TTC549 (cell line): ENCODE data around the gene ITGAV.

Source experiments
- FAIRE-seq: peaks from 2 replicates; lab custom pipeline; 2012; peaks lifted over from hg19 to GRCh38; lab: Jason Lieb, UNC

ITGAV gene

DNA sequence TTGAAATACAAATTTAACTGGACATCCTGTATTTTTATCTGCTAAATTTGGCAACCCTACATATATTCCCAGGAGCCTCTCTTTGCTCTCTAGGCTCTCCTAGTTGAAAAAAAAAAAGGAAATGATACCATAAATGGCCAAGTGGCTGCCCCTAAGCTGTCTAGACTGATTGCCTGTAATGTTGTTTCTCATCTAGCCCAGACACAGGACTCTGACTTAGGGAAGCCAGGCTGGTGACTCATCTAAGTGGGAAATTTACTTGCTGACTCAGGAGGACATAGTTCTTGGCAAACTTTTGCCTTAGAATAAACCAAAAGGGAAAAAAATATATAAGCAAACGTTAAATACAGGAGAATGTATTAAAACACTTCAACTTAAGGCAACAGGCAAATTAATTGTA is 14.6 kb upstream of the ITGAV start:
- FAIRE-seq, result peak; percentile 9

DNA sequence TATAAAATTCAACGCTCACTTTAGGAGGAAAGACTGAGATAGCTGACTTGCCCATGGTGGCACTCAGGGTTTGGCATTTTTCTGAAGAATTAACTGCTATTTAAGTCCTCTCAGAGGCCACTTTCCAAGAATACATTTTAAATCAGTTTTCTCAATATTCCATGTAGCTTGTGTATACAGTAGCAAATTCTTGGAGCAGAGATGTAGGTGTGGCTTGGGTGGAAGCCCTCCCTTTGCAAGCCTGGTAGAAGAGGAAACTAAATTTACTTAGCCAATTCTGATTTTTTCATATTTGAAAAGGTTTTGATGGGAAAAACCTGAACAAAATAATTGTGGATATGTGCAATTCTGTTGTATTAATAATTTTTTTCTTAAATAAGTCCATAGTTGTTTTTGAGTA is 14.0 kb upstream of the ITGAV start:
- FAIRE-seq, result no peak

DNA sequence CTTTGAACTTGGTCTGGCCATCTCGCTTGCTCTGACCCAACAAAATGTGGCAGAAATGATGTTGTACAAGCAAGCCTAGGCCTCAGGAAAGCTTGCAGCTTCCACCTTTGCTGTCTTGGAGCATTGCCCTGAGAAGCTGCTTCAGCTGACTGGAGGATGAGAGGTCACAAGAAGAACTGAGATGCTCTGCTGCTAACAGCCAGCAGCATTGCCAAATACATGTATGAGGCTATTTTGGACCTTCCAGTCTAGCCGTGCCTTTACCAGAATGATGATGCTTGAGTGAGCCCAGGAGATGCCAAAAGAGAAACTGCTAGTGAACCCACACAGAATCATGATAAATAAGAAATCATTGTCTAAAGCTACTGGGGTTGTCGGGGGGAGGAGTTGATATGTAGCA is 13.2 kb upstream of the ITGAV start:
- FAIRE-seq, result no peak

DNA sequence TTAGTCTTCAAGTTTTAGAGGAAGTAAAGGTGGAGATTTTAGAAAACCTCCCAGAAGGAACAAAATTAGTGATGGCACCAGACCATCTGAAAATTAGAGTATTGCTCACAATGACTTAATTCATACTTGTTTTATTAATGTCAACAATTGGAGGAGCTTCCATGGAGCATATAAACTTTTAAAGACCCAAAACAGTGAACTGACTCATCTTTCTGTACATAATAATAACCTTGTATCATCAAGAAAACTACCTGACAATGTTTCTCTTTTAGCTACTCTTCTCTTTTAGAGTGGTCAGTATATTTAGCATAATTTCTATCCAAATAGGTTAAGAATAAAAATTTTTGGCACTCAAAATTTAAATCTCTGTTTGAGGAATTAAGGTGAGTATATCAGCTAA is 7.2 kb upstream of the ITGAV start:
- FAIRE-seq, result no peak

DNA sequence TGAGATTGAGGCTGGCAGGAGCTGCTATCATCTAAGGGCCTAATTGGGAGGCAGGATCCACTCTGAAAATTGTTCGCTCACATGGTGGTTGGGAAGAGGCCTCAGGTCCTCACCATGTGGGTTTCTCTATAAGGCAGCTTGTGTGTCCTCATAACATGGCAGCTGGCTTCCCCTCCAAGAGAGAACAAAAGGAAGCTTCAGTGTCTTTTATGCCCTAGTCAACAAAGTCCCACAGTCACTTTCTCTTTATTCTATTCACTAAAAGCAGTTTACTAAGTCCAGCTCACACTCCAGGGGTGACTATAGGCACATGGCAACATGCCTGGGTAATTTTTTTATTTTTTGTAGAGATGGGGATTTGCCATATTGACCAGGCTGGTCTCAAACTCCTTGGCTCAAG is 5.8 kb upstream of the ITGAV start:
- FAIRE-seq, result no peak

DNA sequence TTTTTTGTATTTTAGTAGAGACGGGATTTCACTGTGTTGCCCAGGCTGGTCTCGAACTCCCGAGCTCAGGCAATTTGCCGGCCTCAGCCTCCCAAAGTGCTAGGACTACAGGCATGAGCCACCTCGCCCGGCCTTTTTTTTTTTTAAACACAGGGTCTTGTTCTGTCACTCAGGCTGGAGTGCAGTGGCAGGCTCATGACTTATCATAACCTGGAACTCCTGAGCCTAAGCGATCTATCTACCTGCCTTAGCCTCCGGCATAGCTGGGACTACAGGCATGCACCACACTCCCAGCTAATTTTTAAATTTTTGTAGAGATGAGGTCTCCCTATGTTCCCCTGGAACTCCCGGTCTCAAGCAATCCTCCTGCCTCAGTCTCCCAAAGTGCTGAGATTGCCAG is 1.4 kb upstream of the ITGAV start:
- no peak for FAIRE-seq

DNA sequence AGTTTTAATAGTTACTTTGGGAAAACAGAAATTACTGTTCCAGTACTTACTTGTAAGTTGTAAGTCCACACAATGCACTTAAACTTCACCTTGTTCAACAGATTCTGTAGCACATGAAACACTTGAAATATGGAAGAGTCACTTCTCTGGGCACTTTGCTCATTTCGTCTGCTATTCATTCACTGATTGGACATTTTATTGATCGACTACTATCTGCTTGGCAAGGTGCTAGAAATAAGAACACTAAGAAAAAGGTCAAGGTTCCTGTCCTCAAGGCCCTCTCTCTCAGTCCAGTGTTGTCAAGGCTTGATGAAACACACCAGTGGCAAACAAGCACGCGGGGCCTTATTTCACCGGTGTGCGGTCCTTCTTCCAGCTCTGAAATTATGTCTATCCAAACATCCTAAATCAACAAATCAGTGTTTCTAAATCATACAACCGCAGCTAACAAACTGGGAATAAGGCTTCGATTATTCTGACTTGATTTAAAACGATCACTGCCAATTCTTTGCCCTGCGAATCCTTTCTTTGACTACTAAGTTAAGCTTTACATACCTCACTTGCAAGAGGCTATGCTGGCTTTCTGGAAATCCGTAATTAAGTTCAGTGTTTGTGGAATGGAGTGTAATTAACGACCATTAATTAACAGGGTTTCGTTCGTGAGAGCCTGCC is 780 bp upstream of the ITGAV start:
- FAIRE-seq, result no peak

DNA sequence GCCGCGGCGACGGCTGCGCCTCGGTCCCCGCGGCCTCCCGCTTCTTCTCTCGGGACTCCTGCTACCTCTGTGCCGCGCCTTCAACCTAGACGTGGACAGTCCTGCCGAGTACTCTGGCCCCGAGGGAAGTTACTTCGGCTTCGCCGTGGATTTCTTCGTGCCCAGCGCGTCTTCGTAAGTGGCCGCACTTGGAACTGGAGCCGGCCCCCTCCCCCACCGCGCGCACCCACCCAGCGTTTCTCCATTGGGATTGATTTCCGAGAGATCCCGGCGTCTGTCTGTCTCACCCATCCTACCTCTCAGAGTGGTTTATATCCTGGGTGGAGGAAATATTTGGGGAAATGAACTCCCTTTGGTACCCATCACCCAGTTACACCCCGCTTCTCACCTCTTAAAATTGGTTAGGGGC is 498 bp downstream of the ITGAV start:
- FAIRE-seq, result no peak

DNA sequence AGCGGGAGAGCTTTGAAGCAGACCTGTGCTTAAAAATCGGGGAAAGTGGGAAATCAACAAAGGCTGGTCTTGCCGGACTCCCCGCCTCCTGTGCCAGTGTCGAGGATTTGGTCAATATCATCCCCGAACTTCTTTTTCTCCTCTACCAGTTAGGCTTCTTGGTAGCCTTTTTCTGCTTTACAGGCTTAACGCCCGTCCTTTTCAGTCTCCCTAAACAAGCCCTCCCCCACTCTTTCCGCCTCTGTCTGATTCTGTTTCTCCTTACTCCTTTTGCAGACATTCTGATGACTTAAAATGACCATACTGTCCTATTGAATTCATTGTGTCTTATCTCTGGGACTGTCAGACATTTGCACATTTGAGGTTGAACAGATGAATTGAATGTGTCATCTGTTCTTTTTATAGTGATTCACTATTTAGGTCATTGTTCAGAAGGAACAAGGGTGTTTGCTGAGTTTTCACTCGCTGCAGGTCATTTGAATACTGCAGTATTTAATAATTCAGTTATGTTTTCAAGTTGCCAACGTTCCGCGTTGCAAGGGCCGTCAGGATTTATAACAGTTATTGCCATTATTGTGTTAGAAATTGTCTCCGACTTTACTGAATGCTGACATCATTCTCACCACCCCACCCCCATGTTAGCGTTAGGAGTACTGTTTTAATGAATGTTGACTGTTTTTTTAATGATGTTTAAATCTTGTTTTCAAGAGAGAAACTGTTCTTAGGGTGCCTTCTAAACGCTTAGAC is 1.1 kb downstream of the ITGAV start:
- no peak for FAIRE-seq

DNA sequence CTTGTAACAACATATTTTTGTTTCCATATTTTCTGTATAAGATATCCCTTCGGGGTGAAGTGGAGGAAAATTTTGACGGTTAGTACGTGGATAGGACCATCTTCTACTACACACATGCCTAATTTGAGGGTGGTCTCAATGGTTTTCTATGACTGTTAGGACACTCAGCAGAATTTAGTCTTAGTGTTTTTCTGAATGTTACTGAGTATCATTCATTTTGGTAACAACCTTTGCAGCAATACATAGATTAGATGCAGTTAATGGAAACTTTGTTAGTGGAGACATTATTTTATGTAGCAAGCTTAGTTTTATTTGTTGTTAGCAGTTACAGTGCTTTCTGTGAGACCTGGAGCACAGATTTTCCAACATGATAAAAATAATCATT is 1.6 kb downstream of the ITGAV start:
- FAIRE-seq, result no peak

DNA sequence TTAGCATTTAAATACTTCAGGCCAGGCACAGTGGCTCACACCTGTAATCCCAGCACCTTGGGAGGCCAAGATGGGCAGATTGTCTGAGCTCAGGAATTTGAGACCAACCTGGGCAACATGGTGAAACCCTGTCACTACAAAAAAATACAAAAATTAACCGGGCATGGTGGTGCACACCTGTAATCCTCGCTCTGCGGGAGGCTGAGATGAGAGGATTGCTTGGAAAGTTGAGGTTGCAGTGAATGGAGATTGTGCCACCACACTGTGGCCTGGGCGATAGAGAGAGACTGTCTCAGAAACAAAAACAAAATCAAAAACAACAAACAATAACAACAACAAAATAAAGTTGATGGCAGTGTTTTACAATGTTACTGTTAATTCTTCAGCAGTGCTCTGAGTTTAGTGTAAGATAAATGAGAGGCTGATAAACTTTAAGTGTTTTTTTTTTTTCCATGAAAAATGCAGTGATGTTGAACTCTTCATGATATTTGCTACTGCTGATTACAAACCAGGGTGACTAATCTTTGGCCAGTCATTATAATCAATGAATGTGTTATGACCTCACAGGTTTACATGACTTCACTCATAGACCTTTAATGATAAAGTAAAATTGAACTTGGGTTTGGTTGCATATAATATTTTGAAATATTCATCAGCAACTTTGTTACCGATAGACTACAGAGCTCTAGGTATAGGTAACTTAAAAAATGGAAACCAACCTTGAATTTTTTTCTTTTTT is 2.5 kb downstream of the ITGAV start:
- no peak for FAIRE-seq

DNA sequence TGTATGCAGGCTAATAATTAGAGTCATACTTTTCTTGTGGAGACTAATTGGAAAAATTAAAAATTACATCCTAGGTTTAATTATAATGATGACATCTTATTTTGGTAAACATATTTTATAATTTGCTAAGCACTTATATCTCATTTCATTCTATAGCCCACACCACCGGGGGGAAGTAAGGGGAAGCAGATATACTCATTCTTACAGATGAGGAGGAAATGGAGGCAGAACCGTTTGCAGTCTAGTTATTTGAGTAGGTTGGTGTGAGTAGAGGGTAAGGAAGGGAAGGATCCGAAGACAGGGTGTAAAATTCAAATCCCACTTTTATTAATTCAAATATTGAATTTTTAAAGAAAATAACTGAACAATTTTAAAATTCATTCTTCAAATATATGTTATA is 3.7 kb downstream of the ITGAV start:
- no peak for FAIRE-seq

DNA sequence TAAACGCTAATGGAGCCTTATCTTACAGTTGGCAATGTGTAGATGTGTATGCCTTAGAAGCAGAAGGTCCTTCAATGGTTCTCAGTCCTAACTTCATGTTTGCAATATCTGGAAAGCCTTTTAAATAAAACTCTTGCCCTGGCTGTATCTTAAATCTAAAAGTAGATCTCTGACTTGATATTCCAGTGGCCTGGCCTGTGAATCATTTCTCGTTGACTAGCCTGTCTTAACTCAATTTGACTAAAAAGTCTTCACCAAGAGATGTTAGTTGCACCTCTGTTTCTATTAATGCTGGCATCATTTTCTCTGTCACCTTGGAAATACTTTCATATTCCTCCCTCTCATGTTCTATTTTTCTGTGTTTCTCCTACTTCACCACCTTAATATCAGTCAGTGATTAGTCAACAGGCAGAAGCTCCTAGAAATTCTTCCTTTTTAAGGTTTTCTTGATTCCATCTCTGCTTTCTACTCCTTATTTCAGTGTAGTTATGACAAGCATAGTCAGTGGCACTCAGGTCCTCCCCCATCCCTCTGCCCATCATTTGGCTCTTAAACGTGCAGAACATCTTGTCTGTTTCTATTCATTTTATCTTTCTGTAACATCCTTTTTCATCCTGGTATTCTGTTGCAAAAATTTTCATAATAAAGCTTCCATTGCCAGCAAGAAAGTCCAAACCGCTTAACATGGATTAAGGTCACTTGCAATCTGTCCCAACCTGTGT is 4.3 kb downstream of the ITGAV start:
- no peak for FAIRE-seq

DNA sequence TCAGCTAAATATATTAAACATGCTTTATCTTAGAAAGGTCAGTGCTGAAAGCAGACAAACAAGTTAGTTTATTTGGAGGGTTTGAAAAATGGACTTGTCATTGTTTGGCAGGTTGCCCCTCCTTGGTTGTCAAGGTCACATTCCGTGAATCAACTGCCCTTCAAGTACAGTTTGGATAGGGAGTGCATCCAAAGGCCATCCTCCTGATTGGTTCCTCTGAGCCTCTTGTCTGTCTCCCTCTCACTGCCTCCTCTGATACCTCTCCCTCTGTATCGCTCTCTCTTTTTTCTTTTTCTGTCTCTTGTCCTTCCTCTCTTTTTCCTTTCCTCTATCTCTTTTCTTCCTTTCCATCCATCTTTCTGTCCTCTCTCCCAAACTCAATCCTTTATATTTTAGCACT is 5.4 kb downstream of the ITGAV start:
- no peak for FAIRE-seq

DNA sequence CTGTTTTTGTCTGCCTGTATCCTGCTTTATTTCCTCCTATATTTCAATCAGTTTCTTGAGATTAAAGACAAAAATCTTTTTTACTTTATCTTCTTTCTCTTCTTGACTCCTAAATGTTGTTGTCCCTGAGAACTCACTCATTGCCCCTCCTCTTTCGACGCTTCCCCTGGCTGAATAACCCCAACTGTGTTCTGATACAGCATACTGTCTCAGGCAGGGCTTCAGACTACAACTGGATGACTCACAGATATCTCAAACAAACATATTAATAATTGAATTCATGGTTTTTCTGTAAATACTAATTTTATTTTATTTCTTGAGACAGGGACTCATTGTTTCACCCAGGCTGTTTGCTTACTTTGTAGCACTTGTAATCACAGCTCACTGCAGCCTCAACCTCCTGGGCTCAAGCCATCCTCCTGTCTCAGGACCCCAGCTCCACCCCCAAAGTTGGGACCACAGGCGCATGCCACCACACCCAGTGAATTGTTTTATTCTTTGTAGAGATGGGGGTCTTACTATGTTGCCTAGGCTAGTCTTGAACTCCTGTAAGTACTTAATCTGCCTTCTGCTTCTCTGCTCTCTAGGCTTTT is 9.4 kb downstream of the ITGAV start:
- FAIRE-seq, result no peak

DNA sequence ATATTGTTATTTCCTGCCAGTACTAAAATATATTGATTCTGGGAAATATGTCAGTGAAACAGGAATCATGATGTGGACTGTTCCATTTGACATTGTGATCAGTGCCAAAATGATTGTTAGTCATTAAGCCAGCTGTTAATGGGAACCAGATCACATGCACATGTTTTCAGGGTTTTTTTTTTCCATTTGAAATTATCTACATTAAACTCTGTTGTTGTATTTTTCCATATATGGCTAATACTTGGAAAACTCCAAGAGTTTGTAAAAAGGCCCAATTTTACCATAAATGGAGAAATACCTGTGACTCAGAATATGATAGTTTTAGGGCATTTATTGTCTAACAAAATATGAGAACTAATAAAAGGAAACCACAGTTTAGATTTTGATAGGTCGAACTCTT is 13.4 kb downstream of the ITGAV start:
- FAIRE-seq, result no peak

DNA sequence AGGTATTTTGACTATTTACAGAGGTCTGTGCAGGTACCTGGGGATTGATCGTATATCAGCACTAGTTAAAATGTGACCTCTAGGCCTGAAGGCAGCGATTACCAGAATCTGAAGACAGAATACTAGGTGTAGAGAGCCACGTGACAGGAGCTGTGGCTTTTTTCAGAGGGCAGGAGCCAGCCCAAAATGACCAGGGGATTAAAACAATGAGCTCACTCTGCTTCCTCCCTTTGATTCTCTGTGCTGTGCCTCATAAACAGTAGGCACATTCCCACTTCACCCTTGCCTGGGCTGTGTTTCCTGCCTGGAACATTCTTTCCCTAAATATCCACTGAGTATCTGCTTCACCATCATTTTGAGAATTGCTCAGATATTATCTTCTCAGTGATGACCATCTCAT is 15.2 kb downstream of the ITGAV start:
- no peak for FAIRE-seq

DNA sequence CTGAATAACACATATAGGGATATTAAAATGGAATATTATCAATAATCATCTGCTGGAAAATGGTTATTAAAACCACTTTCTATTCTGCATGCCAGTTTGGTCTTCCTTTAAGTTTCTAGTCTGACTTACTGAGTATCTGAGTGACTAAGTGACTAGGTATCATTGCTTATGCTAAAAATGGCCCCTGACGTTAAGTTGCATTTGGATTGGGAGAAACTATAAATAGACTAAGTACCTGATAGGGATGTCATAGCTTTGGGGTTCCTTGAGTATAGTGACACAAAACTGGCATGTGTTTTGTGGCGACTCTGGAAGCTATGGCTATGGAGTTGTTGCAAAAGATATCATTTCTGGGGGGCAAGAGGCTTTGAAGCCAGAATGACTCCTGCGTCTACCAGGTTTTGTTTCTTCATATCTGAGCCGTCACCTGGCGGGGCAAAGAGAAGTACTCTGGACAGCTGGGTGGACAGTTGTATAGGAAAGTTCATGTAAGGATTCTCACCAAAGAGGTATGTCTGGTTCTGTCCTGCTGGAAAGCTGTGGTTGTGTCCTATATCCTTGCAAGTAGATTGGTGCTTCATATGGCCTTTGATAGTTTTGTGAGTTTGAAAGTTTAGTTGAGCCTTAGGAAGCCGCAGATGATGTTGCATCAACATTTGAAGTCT is 17.9 kb downstream of the ITGAV start:
- FAIRE-seq, result no peak

DNA sequence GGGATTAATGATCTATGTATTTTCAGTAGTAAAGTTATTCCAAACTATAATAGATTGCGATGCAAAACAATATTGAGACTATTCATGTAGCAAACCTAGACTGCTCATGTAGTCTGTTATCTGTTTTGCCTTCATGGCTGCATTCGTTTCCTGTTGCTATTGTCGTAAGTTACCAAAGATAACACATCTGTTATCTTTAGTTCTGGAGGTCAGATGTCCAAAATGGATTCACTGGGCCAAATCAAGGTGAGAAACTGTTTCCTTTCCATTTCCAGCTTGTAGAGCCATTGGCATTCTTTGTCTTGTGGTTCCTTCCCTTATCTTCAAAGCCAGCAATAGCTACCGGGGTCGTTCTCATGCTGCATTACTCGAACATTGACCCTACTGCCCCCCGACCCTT is 20.9 kb downstream of the ITGAV start:
- no peak for FAIRE-seq

DNA sequence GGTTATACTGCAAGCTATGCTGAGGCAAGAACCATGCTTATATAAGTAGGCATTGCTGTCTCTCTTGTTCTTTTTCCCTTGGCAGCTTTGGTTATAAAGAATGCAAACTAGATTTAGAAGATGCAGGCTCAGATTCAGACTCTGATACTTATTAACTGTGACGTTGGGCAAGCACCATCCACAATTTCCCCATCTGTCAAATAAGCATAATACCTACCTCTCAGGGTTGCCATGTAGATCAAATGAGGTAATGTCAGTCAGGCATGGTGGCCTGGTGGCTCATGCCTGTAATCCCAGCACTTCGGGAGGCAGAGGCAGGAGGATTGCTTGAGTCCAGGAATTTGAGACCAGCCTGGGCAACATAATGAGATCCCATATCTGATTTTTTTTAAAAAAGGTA is 21.7 kb downstream of the ITGAV start:
- FAIRE-seq, result no peak

DNA sequence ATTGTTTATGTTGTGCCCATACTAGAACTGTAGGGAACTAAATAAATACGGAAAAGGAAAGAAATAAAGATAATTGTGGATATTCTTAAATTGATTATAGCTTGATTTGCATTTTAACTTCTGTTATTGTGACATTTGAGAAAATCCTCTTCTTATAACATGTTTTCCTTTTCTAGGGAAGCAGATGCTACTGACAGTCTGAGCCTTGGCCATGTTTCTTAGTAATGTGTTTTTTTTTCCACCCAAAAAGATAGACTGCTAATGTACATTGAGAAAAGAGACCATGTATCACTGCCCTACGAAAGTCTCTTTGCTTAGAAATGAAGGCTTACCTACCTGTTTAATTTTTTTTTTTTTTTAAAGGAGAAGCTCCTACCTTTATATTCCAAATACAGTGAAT is 22.2 kb downstream of the ITGAV start:
- FAIRE-seq, result no peak
